Neural crest cell (in vitro differentiated cells): ENCODE data around the gene CCDC9B. TPM values are rescaled to one million over a fixed set of nuclear protein-coding genes. Genes with fewer than 3 reads are reported as not detected.
A peak's percentile ranks its signal among the peaks of the same experiment; 100 is the strongest.

ENCODE experiments used
- DNase-seq: peaks from one replicate; pipeline ENCODE4 v3.0.0; 2021; ENCODE audit warnings: low read depth, mixed read lengths, low spot score
- H3K27ac Mint-ChIP-seq: one replicate; pipeline ENCODE4 v1.8.0; 2021; ENCODE audit warnings: mild to moderate bottlenecking, mixed read lengths; ENCODE audit not compliant: unreplicated experiment
- H3K27me3 Mint-ChIP-seq: 2 replicates; pipeline ENCODE4 v1.8.0; 2021; ENCODE audit warnings: low read depth, mild to moderate bottlenecking, mixed read lengths
- H3K36me3 Mint-ChIP-seq: 2 replicates; pipeline ENCODE4 v1.8.0; 2021; ENCODE audit warnings: low read depth, mild to moderate bottlenecking, mixed read lengths
- H3K4me1 Mint-ChIP-seq: 2 replicates; pipeline ENCODE4 v1.8.0; 2021; ENCODE audit warnings: mixed read lengths
- H3K4me3 Mint-ChIP-seq: one replicate; pipeline ENCODE4 v1.8.0; 2021; ENCODE audit warnings: mild to moderate bottlenecking, mixed read lengths
- H3K9me3 Mint-ChIP-seq: 2 replicates; pipeline ENCODE4 v1.8.0; 2021; ENCODE audit warnings: mixed read lengths
- CTCF ChIP-seq: fragments of 200-600 bp; sonication (generic); conservative IDR thresholded peaks from 2 replicates; pipeline ENCODE4 v1.5.0; 2021; ENCODE audit warnings: antibody characterized with exemption, mild to moderate bottlenecking
- total RNA-seq: library from RNA; stranded (reverse); gene quantifications from 2 replicates; pipeline ENCODE4 v1.2.1, GENCODE V29; 2021

CCDC9B gene
- total RNA-seq, 1 donor from 2014 or later, result 0.33 TPM

DNA sequence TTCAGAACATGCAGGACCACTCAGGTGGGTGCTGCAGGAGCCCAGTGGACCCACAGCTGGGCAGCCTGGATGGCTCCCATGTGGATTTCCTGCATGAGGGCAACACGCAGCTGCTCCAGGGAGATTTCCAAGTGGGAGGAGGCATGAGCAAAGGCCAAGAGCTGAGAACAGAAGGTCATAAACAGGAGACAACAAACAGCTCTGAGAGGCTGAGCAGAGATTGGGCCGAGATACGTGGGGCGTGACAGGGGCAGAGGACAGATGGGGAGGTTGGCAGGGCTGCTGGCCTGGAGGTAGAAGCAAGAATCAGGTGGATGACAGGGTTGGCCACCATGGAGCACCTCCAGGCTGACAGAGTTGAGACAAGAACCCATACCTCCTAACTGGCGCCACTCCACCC is 13.0 kb upstream of the CCDC9B start:
- Mint-ChIP-seq H3K27me3 (no peaks in the 10 kb centered on the region), H3K4me1 (peaks cover 34% of the 10 kb centered on the region), H3K36me3 (no peaks in the 10 kb centered on the region), H3K4me3 (no peak overlapping the region), H3K9me3 (no peaks in the 10 kb centered on the region), H3K27ac (no peak overlapping the region)
- no peak for DNase-seq
- no peak for TF ChIP-seq CTCF

- DNase-seq, result no peak
- Mint-ChIP-seq H3K36me3 (no peaks in the 10 kb centered on the region), H3K9me3 (no peaks in the 10 kb centered on the region), H3K27me3 (no peaks in the 10 kb centered on the region), H3K27ac (no peak overlapping the region), H3K4me3 (no peak overlapping the region), H3K4me1 (peaks cover 33% of the 10 kb centered on the region)
- TF ChIP-seq CTCF, result no peak
Observed at GRCh38 chr15:40352281-40352901, 11.7 kb upstream of the CCDC9B start.

DNA sequence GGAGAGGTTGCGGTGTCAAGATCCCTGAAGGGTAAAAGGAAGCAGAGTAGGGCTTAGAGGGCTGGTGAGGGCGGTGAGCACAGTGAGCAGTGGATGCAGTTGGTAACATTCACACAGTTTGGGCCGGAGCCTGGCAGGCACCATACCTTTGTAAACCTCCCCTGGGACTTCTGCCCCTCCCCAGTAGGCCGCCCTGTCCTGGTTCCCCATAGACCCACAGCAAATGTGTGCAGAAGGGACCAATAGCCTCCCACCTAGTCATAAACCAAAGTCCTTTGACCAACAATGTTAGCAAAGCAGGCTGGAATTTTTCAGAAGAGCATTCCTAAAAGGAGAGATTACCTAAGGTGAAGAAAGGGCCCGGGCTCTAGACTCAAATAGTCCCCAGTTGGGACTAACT is 8.4 kb upstream of the CCDC9B start:
- Mint-ChIP-seq H3K27ac (no peak overlapping the region), H3K4me3 (no peak overlapping the region), H3K4me1 (peaks cover 17% of the 10 kb centered on the region), H3K27me3 (no peaks in the 10 kb centered on the region), H3K36me3 (no peaks in the 10 kb centered on the region), H3K9me3 (no peaks in the 10 kb centered on the region)
- DNase-seq, result no peak
- TF ChIP-seq CTCF, result no peak

DNA sequence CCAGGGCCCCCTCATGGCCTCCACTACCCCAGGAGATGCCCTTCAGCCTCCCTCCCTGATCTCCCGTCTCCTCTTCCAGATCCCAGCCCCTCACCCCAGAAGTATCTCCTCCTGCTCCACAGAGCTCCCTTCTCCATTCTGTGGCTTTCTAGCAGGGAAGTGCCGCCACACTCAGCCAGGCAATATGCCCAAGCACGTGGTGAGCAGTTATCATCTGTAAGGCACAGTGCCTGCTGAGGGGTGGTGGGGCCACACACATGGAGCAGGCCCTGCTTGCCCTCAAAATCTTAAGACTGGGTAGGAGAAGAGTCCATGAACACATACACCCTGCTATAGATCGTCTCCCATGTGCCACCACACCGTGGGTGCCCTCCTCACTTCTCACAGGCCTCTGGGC is 7.7 kb upstream of the CCDC9B start:
- no peaks in the 10 kb centered on the region for H3K36me3 Mint-ChIP-seq
- H3K4me3 Mint-ChIP-seq, result no peak overlapping the region
- H3K27ac Mint-ChIP-seq, result peak overlapping the region; percentile 67
- no peaks in the 10 kb centered on the region for H3K9me3 Mint-ChIP-seq
- H3K4me1 Mint-ChIP-seq, result peaks cover 10% of the 10 kb centered on the region
- no peak for DNase-seq
- no peaks in the 10 kb centered on the region for H3K27me3 Mint-ChIP-seq
- no peak for TF ChIP-seq CTCF

GRCh38 chr15:40347559-40348473 is 7.1 kb upstream of the CCDC9B start:
- TF ChIP-seq CTCF, result no peak
- no peak for DNase-seq
- Mint-ChIP-seq H3K36me3 (no peaks in the 10 kb centered on the region), H3K27me3 (no peaks in the 10 kb centered on the region), H3K27ac (no peak overlapping the region), H3K4me3 (no peak overlapping the region), H3K9me3 (no peaks in the 10 kb centered on the region), H3K4me1 (peaks cover 9% of the 10 kb centered on the region)
